HepG2 (cell line): ENCODE results near the gene EDEM3. TPM values are rescaled to one million over a fixed set of nuclear protein-coding genes. Genes with fewer than 3 reads are reported as not detected.

Experiments
- ATAC-seq: fragments of 200-7000 bp; cut with Tn5 transposase; 3 replicates; pipeline ENCODE4 v1.9.1; 2020; ENCODE audit warnings: mild to moderate bottlenecking, moderate library complexity
- BruUV-seq: library from RNA; stranded (reverse); fragments of 400-500 nt; replicated peaks from 2 replicates; lab custom pipeline; 2021; lab: Mats Ljungman, UMichigan
- CTCF ChIA-PET: fragments of 300-600 bp; formaldehyde crosslinking; extraction: SDS; loops from one replicate; lab custom pipeline; 2021; ENCODE audit warnings: low total read pairs, inconsistent platforms, low intra/inter-chr PET ratio; lab: Yijun Ruan, JAX
- POLR2A ChIA-PET: fragments of 350-600 bp; sonication (Branson Sonifier 250); formaldehyde crosslinking; loops from one replicate; lab custom pipeline; 2020; ENCODE audit warnings: antibody characterized with exemption, inconsistent platforms; lab: Yijun Ruan, JAX
- DNase-seq: peaks from one replicate; pipeline ENCODE4 v3.0.0-alpha.2; 2015; ENCODE audit warnings: low spot score
- FAIRE-seq: peaks from 3 replicates; lab custom pipeline; 2011; peaks lifted over from hg19 to GRCh38; lab: Jason Lieb, UNC
- H2AFZ ChIP-seq: one replicate; pipeline ENCODE4 v1.6.1; 2011; ENCODE audit warnings: low read length, inconsistent platforms
- H3K27ac ChIP-seq: fragments of 300-600 bp; 3 replicates; pipeline ENCODE4 v1.8.0; 2011; ENCODE audit warnings: mixed run types, mild to moderate bottlenecking, mixed read lengths, low read length, inconsistent platforms; ENCODE audit not compliant: insufficient read depth; ENCODE audit errors: extremely low read length
- H3K27me3 ChIP-seq, 2 experiments: fragments of 200-600 bp in 1 of 2; 2 replicates in 1 of 2; 3 replicates in 1 of 2; pipeline versions ENCODE4 v1.6.0 to v1.8.0; 2011; ENCODE audit warnings: low read length in 2 of 2, mild to moderate bottlenecking in 2 of 2, moderate library complexity in 2 of 2, inconsistent platforms in 1 of 2; ENCODE audit not compliant: insufficient read depth in 2 of 2, control insufficient read depth in 1 of 2
- H3K36me3 ChIP-seq, 2 experiments: fragments of 200-600 bp in 1 of 2; replicated peaks in 1 of 2; 2 replicates in 1 of 2; 3 replicates in 1 of 2; pipeline versions ENCODE4 v1.5.1 to v1.8.0; 2011; ENCODE audit warnings: low read length in 2 of 2, inconsistent platforms in 1 of 2; ENCODE audit not compliant: insufficient read depth in 2 of 2, control insufficient read depth in 1 of 2
- H3K4me1 ChIP-seq: 2 replicates; pipeline ENCODE4 v1.5.1; 2012; ENCODE audit warnings: low read length, inconsistent platforms; ENCODE audit not compliant: insufficient read depth
- H3K4me2 ChIP-seq: 2 replicates; pipeline ENCODE4 v1.6.0; 2011; ENCODE audit warnings: low read depth, low read length, inconsistent platforms
- H3K4me3 ChIP-seq, 3 experiments: fragments of 200-600 bp in 1 of 3; sonication (generic), shearing (Covaris generic) in 1 of 3; replicated peaks in 1 of 3; 2 replicates each; pipeline ENCODE4 v1.5.1; 2011 to 2016; ENCODE audit warnings: low read length in 3 of 3, inconsistent platforms in 2 of 3, low read depth in 2 of 3, mild to moderate bottlenecking in 2 of 3, control low read depth in 1 of 3, mixed read lengths in 1 of 3; ENCODE audit not compliant: insufficient read depth in 1 of 3
- H3K79me2 ChIP-seq: one replicate; pipeline ENCODE4 v1.6.1; 2011; ENCODE audit warnings: low read length, inconsistent platforms; ENCODE audit not compliant: insufficient read depth
- H3K9ac ChIP-seq: 2 replicates; pipeline ENCODE4 v1.6.0; 2011; ENCODE audit warnings: mild to moderate bottlenecking, low read depth, low read length, inconsistent platforms; ENCODE audit not compliant: insufficient read depth
- H3K9me3 ChIP-seq: 2 replicates; pipeline ENCODE4 v1.5.1; 2012; ENCODE audit warnings: mild to moderate bottlenecking, low read length
- H4K20me1 ChIP-seq: 2 replicates; pipeline ENCODE4 v1.6.0; 2011; ENCODE audit warnings: inconsistent platforms, mild to moderate bottlenecking, low read length, moderate library complexity; ENCODE audit not compliant: insufficient read depth
- FOXJ3 ChIP-seq: sonication (generic); formaldehyde crosslinking; IDR thresholded peaks from 2 replicates; pipeline ENCODE4 v1.4.0; 2020; ENCODE audit warnings: missing genetic modification reagents, mild to moderate bottlenecking, borderline replicate concordance
- NFKBIZ ChIP-seq: IDR thresholded peaks from 2 replicates; pipeline ENCODE4 v1.6.1; 2018; ENCODE audit warnings: missing genetic modification reagents, missing compliant biosample characterization
- U2AF1 ChIP-seq: fragments of 200-400 bp; formaldehyde crosslinking; optimal IDR thresholded peaks from 2 replicates; pipeline ENCODE3; 2017; ENCODE audit warnings: mild to moderate bottlenecking, low read depth, low read length
- ZNF180 ChIP-seq: sonication (generic); formaldehyde crosslinking; IDR thresholded peaks from 2 replicates; pipeline ENCODE4 v1.4.0; 2020; ENCODE audit warnings: low read depth, missing genetic modification reagents, borderline replicate concordance
- ZNF333 ChIP-seq: sonication (generic); formaldehyde crosslinking; IDR thresholded peaks from 2 replicates; pipeline ENCODE4 v1.4.0; 2020; ENCODE audit warnings: mild to moderate bottlenecking, missing genetic modification reagents, borderline replicate concordance
- WGBS: methylation state at CpG from one replicate; pipeline ENCODE4 v1.1.6; 2017; ENCODE audit warnings: low lambda C conversion rate; 5-methylcytosine and 5-hydroxymethylcytosine counted together
- in situ Hi-C: cut with HindIII; loops from 2 replicates; pipeline ENCODE4 v1.10.0; 2017; ENCODE audit warnings: low pct_unique_long_range_greater_than_20kb; ENCODE audit not compliant: extremely low pct_ligation_motif_present
- intact Hi-C: fragments of 100-400 bp; cut with micrococcal nuclease; formaldehyde crosslinking; loops from one replicate; pipeline ENCODE4 v1.10.0; 2022; ENCODE audit not compliant: unreplicated experiment
- polyA plus RNA-seq, 8 experiments: library from polyadenylated mRNA; depleted of rRNA in 3 of 8; stranded (reverse) in 7 of 8; unstranded in 1 of 8; fragments of >200 nt; fragmentation: Illumina TruSeq in 4 of 8; extraction: Trizol in 4 of 8; gene quantifications; 2 replicates each; pipeline versions ENCODE4 v1.2.1 to v1.2.3, GENCODE V29; 2011 to 2016; ENCODE audit warnings: low read depth in 4 of 8, missing spikeins in 1 of 8, mixed read lengths in 1 of 8; ENCODE audit not compliant: insufficient read depth in 1 of 8
- total RNA-seq, 5 experiments: library from RNA; depleted of rRNA; stranded (reverse); fragments of >200 nt; fragmentation: Illumina TruSeq; extraction: Trizol; gene quantifications; 2 replicates each; pipeline ENCODE4 v1.2.3, GENCODE V29; 2016; ENCODE audit warnings: low read depth in 1 of 5
- TF ChIP-seq, protein P1 (sequence below): IDR thresholded peaks from 2 replicates; pipeline ENCODE4 v1.6.1; 2016; ENCODE audit warnings: mild to moderate bottlenecking
- TF ChIP-seq, protein P2 (sequence below): sonication (generic); formaldehyde crosslinking; conservative IDR thresholded peaks from 2 replicates; pipeline ENCODE4 v1.4.0; 2020; ENCODE audit warnings: mild to moderate bottlenecking, missing genetic modification reagents, moderate library complexity
- TF ChIP-seq, protein P3 (sequence below): sonication (generic); formaldehyde crosslinking; IDR thresholded peaks from 2 replicates; pipeline ENCODE4 v1.5.1; 2020; ENCODE audit warnings: mild to moderate bottlenecking, missing genetic modification reagents, borderline replicate concordance
- TF ChIP-seq, protein P4 (sequence below): sonication (generic); formaldehyde crosslinking; IDR thresholded peaks from 2 replicates; pipeline ENCODE4 v1.4.0; 2020; ENCODE audit warnings: mild to moderate bottlenecking, low read depth, missing genetic modification reagents
- TF ChIP-seq, protein P5 (sequence below): sonication (generic); formaldehyde crosslinking; IDR thresholded peaks from 2 replicates; pipeline ENCODE4 v1.5.1; 2020; ENCODE audit warnings: missing genetic modification reagents, mild to moderate bottlenecking, borderline replicate concordance

The EDEM3 gene
- total and polyA plus RNA-seq, 2 of the 13 experiments (the other 11 are each of a cell fraction or from before 2014, with no cell fraction given): 13.1 to 18.2 TPM

DNA sequence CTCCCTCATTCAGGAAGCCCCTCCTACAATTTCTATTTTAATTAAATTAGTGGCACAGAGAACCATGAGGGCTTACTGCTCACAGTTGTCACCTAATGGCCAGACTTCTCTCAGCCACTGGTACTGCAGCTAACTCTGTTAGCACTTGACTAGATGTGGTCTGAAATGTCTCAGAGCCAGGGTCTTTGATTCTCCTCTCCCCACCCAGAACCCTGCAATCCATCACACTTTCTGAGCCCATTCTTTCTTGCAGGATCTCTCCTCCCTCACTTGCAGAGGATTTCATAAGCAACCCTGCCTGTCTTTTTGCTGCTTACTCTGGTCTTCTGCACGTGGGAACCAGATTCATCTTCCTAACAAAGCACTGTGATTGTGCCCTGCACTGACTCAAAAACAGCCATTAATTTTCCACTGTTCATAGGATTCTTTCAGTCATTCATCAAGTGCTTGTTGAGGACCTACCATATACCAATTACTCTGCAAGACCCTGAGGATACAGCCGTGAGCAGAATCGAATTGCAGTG, 108.4 kb downstream of the EDEM3 start:
- FAIRE-seq (no peak), ATAC-seq (no peak), DNase-seq (no peak)
- Histone ChIP-seq H3K27me3 (no peaks in the 10 kb centered on the region; a peak in 2 of 5 replicates), H3K4me3 (no peak overlapping the region), H3K4me1 (no peaks in the 10 kb centered on the region), H3K79me2 (no peaks in the 10 kb centered on the region), H3K9ac (no peak overlapping the region), H2AFZ (no peak overlapping the region), H3K9me3 (no peaks in the 10 kb centered on the region), H4K20me1 (no peaks in the 10 kb centered on the region), H3K36me3 (no peaks in the 10 kb centered on the region), H3K4me2 (no peak overlapping the region), H3K27ac (no peak overlapping the region)
- in situ Hi-C loops: no loop called here
- CTCF ChIA-PET: no interaction called here
- intact Hi-C loops: no loop called here
- POLR2A ChIA-PET: no interaction called here
- BruUV-seq: no TSS peak
- 0% methylated on average over 3 of the region's 3 CpGs for WGBS
- TF ChIP-seq, protein P1, sequence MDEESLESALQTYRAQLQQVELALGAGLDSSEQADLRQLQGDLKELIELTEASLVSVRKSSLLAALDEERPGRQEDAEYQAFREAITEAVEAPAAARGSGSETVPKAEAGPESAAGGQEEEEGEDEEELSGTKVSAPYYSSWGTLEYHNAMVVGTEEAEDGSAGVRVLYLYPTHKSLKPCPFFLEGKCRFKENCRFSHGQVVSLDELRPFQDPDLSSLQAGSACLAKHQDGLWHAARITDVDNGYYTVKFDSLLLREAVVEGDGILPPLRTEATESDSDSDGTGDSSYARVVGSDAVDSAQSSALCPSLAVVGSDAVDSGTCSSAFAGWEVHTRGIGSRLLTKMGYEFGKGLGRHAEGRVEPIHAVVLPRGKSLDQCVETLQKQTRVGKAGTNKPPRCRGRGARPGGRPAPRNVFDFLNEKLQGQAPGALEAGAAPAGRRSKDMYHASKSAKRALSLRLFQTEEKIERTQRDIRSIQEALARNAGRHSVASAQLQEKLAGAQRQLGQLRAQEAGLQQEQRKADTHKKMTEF (CRISPR knock-in tag): no peak
- TF ChIP-seq FOXJ3 (CRISPR knock-in tag) (no peak), ZNF180 (no peak), ZNF333 (CRISPR knock-in tag) (no peak), NFKBIZ (no peak), U2AF1 (no peak)
- TF ChIP-seq, protein P2, sequence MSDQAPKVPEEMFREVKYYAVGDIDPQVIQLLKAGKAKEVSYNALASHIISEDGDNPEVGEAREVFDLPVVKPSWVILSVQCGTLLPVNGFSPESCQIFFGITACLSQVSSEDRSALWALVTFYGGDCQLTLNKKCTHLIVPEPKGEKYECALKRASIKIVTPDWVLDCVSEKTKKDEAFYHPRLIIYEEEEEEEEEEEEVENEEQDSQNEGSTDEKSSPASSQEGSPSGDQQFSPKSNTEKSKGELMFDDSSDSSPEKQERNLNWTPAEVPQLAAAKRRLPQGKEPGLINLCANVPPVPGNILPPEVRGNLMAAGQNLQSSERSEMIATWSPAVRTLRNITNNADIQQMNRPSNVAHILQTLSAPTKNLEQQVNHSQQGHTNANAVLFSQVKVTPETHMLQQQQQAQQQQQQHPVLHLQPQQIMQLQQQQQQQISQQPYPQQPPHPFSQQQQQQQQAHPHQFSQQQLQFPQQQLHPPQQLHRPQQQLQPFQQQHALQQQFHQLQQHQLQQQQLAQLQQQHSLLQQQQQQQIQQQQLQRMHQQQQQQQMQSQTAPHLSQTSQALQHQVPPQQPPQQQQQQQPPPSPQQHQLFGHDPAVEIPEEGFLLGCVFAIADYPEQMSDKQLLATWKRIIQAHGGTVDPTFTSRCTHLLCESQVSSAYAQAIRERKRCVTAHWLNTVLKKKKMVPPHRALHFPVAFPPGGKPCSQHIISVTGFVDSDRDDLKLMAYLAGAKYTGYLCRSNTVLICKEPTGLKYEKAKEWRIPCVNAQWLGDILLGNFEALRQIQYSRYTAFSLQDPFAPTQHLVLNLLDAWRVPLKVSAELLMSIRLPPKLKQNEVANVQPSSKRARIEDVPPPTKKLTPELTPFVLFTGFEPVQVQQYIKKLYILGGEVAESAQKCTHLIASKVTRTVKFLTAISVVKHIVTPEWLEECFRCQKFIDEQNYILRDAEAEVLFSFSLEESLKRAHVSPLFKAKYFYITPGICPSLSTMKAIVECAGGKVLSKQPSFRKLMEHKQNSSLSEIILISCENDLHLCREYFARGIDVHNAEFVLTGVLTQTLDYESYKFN (CRISPR knock-in tag): no peak
- TF ChIP-seq, protein P3, sequence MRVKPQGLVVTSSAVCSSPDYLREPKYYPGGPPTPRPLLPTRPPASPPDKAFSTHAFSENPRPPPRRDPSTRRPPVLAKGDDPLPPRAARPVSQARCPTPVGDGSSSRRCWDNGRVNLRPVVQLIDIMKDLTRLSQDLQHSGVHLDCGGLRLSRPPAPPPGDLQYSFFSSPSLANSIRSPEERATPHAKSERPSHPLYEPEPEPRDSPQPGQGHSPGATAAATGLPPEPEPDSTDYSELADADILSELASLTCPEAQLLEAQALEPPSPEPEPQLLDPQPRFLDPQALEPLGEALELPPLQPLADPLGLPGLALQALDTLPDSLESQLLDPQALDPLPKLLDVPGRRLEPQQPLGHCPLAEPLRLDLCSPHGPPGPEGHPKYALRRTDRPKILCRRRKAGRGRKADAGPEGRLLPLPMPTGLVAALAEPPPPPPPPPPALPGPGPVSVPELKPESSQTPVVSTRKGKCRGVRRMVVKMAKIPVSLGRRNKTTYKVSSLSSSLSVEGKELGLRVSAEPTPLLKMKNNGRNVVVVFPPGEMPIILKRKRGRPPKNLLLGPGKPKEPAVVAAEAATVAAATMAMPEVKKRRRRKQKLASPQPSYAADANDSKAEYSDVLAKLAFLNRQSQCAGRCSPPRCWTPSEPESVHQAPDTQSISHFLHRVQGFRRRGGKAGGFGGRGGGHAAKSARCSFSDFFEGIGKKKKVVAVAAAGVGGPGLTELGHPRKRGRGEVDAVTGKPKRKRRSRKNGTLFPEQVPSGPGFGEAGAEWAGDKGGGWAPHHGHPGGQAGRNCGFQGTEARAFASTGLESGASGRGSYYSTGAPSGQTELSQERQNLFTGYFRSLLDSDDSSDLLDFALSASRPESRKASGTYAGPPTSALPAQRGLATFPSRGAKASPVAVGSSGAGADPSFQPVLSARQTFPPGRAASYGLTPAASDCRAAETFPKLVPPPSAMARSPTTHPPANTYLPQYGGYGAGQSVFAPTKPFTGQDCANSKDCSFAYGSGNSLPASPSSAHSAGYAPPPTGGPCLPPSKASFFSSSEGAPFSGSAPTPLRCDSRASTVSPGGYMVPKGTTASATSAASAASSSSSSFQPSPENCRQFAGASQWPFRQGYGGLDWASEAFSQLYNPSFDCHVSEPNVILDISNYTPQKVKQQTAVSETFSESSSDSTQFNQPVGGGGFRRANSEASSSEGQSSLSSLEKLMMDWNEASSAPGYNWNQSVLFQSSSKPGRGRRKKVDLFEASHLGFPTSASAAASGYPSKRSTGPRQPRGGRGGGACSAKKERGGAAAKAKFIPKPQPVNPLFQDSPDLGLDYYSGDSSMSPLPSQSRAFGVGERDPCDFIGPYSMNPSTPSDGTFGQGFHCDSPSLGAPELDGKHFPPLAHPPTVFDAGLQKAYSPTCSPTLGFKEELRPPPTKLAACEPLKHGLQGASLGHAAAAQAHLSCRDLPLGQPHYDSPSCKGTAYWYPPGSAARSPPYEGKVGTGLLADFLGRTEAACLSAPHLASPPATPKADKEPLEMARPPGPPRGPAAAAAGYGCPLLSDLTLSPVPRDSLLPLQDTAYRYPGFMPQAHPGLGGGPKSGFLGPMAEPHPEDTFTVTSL (CRISPR knock-in tag): no peak
- TF ChIP-seq, protein P4, sequence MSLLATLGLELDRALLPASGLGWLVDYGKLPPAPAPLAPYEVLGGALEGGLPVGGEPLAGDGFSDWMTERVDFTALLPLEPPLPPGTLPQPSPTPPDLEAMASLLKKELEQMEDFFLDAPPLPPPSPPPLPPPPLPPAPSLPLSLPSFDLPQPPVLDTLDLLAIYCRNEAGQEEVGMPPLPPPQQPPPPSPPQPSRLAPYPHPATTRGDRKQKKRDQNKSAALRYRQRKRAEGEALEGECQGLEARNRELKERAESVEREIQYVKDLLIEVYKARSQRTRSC (CRISPR knock-in tag): no peak
- TF ChIP-seq, protein P5, sequence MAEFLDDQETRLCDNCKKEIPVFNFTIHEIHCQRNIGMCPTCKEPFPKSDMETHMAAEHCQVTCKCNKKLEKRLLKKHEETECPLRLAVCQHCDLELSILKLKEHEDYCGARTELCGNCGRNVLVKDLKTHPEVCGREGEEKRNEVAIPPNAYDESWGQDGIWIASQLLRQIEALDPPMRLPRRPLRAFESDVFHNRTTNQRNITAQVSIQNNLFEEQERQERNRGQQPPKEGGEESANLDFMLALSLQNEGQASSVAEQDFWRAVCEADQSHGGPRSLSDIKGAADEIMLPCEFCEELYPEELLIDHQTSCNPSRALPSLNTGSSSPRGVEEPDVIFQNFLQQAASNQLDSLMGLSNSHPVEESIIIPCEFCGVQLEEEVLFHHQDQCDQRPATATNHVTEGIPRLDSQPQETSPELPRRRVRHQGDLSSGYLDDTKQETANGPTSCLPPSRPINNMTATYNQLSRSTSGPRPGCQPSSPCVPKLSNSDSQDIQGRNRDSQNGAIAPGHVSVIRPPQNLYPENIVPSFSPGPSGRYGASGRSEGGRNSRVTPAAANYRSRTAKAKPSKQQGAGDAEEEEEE: no peak
